Mesothelial cell of epicardium (in vitro differentiated cells): Measurements from ENCODE around the gene MAJIN. TPM values are rescaled to one million over a fixed set of nuclear protein-coding genes. Genes with fewer than 3 reads are reported as not detected.

Experiments
- DNase-seq, 2 experiments: peaks; one replicate each; pipeline ENCODE4 v3.0.0; 2021; ENCODE audit warnings: low spot score in 2 of 2; ENCODE audit not compliant: unreplicated experiment in 2 of 2
- H3K27ac Mint-ChIP-seq: 2 replicates; pipeline ENCODE4 v1.8.0; 2021; ENCODE audit warnings: mixed read lengths
- H3K27me3 Mint-ChIP-seq: 2 replicates; pipeline ENCODE4 v1.8.0; 2021; ENCODE audit warnings: low read depth, mixed read lengths
- H3K36me3 Mint-ChIP-seq: 2 replicates; pipeline ENCODE4 v1.8.0; 2021; ENCODE audit warnings: mixed read lengths
- H3K4me1 Mint-ChIP-seq: 2 replicates; pipeline ENCODE4 v1.8.0; 2021; ENCODE audit warnings: mixed read lengths
- H3K4me3 Mint-ChIP-seq: 2 replicates; pipeline ENCODE4 v1.8.0; 2021; ENCODE audit warnings: mild to moderate bottlenecking, moderate library complexity, mixed read lengths
- H3K9me3 Mint-ChIP-seq: 2 replicates; pipeline ENCODE4 v1.8.0; 2021; ENCODE audit warnings: mixed read lengths
- total RNA-seq: library from RNA; stranded (reverse); gene quantifications from 3 replicates; pipeline ENCODE4 v1.2.1, GENCODE V29; 2021
- TF ChIP-seq, protein P1 (sequence below): fragments of 200-600 bp; sonication (generic); IDR thresholded peaks from one replicate; pipeline ENCODE4 v1.5.0; 2021; ENCODE audit warnings: antibody characterized with exemption; ENCODE audit not compliant: unreplicated experiment

MAJIN gene, protein sequence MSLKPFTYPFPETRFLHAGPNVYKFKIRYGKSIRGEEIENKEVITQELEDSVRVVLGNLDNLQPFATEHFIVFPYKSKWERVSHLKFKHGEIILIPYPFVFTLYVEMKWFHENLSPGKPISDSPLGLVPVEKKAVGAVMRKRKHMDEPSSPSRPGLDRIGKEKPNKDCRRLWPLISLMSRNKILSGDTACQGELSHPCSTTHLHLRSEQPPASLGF
- not detected in 3 replicates for total RNA-seq

DNA sequence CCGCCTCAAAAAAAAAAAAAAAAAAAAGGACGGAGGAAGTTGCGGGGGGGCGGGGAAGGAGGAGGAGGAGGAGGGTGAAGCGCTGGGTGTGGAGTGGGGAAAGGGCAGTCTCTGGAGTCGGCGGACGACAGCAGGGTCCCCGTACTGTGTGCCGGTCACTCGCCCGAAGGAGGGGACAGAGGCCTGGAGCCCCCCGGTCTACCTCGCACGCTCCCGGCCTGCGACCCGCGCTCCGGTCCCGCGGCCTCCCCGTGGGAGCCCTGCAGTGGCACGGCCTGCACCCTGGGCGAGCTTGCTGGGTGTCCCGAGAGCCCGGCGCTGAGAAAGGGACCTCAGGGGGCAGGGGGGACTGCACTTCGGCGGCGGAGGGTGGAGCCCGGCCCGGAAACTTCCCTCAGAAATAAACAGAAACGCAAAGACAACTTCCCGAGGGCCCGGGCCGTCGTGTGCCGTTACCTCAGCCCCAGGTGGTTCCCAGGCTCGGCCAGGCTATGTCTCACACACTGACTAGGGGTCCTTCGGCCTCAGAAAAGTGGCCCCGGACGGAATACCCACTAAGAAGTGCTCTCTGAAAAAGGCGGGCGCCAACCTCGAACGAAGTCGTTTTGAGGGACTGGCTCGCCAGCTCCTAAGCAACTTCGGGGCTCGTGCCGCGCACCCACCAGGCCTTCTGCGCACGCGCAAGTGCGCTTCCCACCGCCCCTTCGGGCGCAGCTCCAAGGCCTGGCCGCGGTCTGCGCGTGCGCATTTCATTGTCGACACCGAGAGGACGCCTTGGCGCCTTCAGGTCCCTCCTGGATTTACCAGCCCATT, at the start of gene MAJIN:
Gene MAJIN (minus strand): TSS at position 688 of the 813 bp plus-strand sequence. CDS start 12,703 bp downstream, outside the sequence.
- Mint-ChIP-seq H3K4me3 (no peak within 1 kb of the TSS), H3K27me3 (peaks cover 16% of the 10 kb centered on the region), H3K27ac (no peak within 1 kb of the TSS), H3K9me3 (no peaks in the 10 kb centered on the region), H3K36me3 (no peaks in the 10 kb centered on the region), H3K4me1 (no peaks in the 10 kb centered on the region)
- TF ChIP-seq, protein P1, sequence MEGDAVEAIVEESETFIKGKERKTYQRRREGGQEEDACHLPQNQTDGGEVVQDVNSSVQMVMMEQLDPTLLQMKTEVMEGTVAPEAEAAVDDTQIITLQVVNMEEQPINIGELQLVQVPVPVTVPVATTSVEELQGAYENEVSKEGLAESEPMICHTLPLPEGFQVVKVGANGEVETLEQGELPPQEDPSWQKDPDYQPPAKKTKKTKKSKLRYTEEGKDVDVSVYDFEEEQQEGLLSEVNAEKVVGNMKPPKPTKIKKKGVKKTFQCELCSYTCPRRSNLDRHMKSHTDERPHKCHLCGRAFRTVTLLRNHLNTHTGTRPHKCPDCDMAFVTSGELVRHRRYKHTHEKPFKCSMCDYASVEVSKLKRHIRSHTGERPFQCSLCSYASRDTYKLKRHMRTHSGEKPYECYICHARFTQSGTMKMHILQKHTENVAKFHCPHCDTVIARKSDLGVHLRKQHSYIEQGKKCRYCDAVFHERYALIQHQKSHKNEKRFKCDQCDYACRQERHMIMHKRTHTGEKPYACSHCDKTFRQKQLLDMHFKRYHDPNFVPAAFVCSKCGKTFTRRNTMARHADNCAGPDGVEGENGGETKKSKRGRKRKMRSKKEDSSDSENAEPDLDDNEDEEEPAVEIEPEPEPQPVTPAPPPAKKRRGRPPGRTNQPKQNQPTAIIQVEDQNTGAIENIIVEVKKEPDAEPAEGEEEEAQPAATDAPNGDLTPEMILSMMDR, result no peak
- DNase-seq, result no peak

DNA sequence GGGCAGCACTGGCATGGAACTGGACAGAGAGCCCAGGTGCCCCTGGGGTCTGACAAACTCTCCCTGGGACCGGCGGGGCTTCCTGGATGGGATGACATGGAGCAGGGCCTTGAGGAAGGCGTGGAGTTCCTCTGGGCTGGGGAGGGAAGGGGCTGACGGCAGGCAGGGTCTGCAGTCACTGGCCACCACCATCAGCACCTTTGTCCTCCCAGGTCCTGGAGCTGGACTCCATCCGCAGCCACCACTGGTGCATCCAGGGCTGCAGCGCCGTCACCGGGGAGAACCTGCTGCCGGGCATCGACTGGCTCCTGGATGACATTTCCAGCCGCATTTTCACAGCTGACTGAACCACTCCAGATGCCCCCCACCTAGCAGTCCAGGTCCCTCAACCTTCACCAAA, 49.6 kb upstream of the MAJIN start:
- H3K4me3 Mint-ChIP-seq, result no peak overlapping the region
- peaks cover 15% of the 10 kb centered on the region for H3K36me3 Mint-ChIP-seq
- no peaks in the 10 kb centered on the region for H3K4me1 Mint-ChIP-seq
- DNase-seq, result no peak
- TF ChIP-seq, protein P1, result no peak
- no peaks in the 10 kb centered on the region for H3K27me3 Mint-ChIP-seq
- H3K9me3 Mint-ChIP-seq, result no peaks in the 10 kb centered on the region
- no peak overlapping the region for H3K27ac Mint-ChIP-seq

DNA sequence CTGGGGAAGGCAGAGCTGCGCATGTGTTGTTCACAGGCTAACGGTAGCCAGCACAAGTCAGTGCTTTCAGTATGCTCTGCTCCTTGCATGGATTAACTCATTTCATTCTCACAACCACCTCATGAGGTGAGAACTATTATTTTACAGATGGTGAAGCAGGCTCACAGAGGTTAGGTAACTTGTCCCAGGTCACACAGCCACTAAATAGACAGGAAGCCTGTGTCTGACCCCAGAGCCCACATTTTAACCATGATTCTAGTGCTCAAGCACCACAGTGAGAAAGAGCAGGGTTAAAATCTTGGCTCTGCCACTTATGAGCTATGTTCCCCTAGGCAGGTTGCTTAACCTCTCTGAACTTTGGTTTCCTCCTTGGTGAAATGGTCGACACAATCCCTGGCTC, 49.1 kb upstream of the MAJIN start:
- Mint-ChIP-seq H3K36me3 (peaks cover 18% of the 10 kb centered on the region), H3K27ac (no peak overlapping the region), H3K27me3 (no peaks in the 10 kb centered on the region), H3K9me3 (no peaks in the 10 kb centered on the region), H3K4me1 (no peaks in the 10 kb centered on the region), H3K4me3 (no peak overlapping the region)
- TF ChIP-seq, protein P1, result no peak
- no peak for DNase-seq

GRCh38 chr11:65019824-65020223, 47.9 kb upstream of the MAJIN start:
- no peak for DNase-seq
- peaks cover 2% of the 10 kb centered on the region for H3K4me1 Mint-ChIP-seq
- TF ChIP-seq, protein P1, result no peak
- peaks cover 18% of the 10 kb centered on the region for H3K36me3 Mint-ChIP-seq
- no peaks in the 10 kb centered on the region for H3K27me3 Mint-ChIP-seq
- no peak overlapping the region for H3K4me3 Mint-ChIP-seq
- H3K9me3 Mint-ChIP-seq, result no peaks in the 10 kb centered on the region
- no peak overlapping the region for H3K27ac Mint-ChIP-seq

GRCh38 chr11:65017937-65018336, 46.0 kb upstream of the MAJIN start:
- TF ChIP-seq, protein P1, result no peak
- peaks cover 9% of the 10 kb centered on the region for H3K4me1 Mint-ChIP-seq
- no peak for DNase-seq
- H3K27me3 Mint-ChIP-seq, result no peaks in the 10 kb centered on the region
- no peak overlapping the region for H3K4me3 Mint-ChIP-seq
- no peaks in the 10 kb centered on the region for H3K9me3 Mint-ChIP-seq
- peaks cover 18% of the 10 kb centered on the region for H3K36me3 Mint-ChIP-seq
- H3K27ac Mint-ChIP-seq, result no peak overlapping the region
